Breast epithelium (tissue), 3 donors: ENCODE data around the gene TCL1A.

Source experiments
- POLR2A ChIP-seq: fragments of 450-650 bp; IDR thresholded peaks from one replicate; pipeline ENCODE4 v1.6.1; 2016; ENCODE audit warnings: antibody characterized with exemption, mild to moderate bottlenecking, moderate library complexity
- TF ChIP-seq, protein P1 (sequence below), 3 donors: fragments of 450-650 bp; IDR thresholded peaks; one replicate each; pipeline ENCODE4 v1.5.1; 2016 to 2017; ENCODE audit warnings: antibody characterized with exemption in 3 of 3, mild to moderate bottlenecking in 3 of 3, moderate library complexity in 3 of 3

DNA sequence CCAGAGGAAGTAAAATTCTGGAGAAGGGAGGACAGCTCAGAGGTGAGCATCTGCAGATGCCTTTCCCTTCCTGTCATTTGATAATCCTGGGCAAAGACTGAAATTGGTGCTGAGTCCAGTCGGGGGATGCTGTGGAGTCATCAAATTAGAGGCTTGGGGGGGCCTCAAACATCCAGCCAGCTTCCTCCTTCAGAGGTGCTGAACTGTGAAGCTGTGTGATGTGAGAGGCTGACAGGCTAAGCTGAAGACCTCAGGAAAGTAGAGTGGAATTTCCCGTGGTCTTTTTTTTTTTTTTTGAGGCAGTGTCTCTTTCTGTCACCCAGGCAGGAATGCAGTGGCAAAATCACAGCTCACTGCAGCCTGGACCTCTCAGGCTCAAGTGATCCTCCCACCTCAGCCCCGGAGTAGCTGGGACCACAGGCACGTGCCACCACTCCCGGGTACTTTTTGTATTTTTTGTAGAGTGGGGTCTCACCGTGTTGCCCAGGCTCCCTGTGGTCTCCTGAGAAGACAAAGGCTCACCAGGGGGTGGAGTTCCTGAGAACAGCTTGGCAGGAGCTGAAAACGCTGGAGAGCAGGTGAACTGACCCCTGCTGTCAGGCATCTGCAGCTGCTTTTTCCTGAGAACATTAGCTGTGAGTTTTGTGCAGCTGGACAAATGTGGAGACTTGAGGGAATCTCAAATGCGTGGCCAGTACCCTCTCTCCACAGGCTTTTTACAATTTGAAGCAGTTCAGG lies 33.8 kb downstream of the TCL1A start:
- TF ChIP-seq, protein P1, sequence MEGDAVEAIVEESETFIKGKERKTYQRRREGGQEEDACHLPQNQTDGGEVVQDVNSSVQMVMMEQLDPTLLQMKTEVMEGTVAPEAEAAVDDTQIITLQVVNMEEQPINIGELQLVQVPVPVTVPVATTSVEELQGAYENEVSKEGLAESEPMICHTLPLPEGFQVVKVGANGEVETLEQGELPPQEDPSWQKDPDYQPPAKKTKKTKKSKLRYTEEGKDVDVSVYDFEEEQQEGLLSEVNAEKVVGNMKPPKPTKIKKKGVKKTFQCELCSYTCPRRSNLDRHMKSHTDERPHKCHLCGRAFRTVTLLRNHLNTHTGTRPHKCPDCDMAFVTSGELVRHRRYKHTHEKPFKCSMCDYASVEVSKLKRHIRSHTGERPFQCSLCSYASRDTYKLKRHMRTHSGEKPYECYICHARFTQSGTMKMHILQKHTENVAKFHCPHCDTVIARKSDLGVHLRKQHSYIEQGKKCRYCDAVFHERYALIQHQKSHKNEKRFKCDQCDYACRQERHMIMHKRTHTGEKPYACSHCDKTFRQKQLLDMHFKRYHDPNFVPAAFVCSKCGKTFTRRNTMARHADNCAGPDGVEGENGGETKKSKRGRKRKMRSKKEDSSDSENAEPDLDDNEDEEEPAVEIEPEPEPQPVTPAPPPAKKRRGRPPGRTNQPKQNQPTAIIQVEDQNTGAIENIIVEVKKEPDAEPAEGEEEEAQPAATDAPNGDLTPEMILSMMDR (IDR thresholded peaks at IDR 0.05) = no peak
- TF ChIP-seq POLR2A = no peak
